GM12801 (cell line): ENCODE measurements around the gene PSAPL1.

Source experiments
- TF ChIP-seq, protein P1 (sequence below): IDR thresholded peaks from one replicate; pipeline ENCODE4 v1.5.1; 2011; ENCODE audit warnings: control low read depth; ENCODE audit not compliant: insufficient read length; ENCODE audit errors: extremely low read depth

PSAPL1 gene

DNA sequence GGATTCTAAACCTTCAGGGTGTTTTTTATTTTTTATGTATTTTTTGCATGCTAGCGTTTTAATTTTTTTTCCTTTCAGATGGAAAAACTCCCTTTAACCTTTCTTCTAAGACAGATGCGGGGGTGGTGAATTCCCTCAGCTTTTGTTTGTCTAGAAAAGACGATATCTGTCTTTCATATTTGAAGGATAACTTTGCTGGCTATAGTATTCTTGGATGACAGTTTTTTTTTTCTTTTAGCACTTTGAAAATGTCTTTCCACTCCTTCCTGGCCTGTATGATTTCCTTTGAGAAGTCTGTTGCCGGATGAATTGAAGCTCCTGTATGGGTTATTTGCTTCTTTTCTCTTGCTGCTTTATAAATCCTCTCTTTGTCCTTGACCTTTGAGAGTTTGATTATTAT lies 26.6 kb downstream of the PSAPL1 start:
- TF ChIP-seq, protein P1, sequence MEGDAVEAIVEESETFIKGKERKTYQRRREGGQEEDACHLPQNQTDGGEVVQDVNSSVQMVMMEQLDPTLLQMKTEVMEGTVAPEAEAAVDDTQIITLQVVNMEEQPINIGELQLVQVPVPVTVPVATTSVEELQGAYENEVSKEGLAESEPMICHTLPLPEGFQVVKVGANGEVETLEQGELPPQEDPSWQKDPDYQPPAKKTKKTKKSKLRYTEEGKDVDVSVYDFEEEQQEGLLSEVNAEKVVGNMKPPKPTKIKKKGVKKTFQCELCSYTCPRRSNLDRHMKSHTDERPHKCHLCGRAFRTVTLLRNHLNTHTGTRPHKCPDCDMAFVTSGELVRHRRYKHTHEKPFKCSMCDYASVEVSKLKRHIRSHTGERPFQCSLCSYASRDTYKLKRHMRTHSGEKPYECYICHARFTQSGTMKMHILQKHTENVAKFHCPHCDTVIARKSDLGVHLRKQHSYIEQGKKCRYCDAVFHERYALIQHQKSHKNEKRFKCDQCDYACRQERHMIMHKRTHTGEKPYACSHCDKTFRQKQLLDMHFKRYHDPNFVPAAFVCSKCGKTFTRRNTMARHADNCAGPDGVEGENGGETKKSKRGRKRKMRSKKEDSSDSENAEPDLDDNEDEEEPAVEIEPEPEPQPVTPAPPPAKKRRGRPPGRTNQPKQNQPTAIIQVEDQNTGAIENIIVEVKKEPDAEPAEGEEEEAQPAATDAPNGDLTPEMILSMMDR = no peak

DNA sequence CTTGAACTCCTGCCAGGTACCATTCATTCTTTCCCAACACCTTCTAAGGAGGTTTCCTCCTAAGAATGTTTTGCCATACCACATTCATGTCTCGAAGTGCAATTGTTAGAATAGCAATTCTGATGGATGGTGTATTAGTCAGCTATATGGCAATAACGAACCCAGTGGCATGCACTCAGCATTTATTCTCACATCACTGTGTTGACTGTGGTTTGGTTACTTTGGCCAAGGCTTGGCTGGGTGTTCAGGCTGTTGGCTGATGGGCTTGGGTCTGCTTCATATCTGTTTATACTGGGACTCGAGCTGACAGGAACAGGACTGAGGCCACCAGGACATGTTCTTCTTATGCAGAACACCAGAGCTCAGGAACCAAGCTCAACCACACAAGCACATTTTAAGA lies 31.7 kb downstream of the PSAPL1 start:
- TF ChIP-seq, protein P1 = no peak

DNA sequence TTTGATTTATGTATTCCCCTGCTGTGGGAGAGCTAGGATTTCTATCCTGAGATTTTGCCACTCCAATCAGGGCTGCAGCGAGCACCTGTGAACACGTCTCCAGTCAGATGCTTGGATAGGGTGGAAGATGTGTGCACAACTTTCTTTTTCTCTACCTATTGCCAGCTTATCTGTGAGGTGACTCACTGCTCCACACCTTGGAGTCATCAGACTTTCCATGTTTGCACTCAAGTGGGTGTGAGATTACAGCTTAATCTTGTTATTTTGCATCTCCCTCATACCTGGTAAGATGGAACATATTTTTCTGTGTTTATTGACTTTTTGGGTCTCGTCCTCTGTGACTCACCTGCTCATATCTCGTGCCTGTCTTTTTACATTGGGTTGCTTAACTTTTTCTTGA lies 32.2 kb downstream of the PSAPL1 start:
- TF ChIP-seq, protein P1 = no peak

DNA sequence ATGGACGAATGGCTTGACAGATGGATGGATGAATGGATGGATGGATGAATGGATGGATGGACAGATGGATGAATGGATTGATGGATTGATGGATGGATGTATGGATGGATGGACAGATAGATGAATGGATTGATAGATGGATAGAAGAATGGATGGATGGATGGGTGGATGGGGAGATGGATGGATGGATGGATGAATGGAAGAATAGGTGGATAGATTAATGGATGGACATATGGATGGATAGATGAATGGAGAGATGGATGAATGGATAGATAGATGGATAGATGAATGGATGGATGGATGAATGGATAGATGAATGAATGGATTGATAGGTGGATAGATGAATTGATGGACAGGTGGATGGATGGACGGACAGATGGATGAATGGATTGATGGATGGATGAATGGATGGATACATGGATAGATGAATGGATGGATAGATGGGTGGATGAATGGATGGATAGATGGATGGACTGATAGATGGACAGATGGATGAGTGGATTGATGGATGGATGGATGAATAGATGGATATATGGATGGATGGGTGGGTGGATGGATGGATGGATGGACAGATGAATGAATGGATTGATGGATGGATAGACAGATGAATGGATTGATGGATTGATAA lies 33.9 kb downstream of the PSAPL1 start:
- TF ChIP-seq, protein P1 = no peak

DNA sequence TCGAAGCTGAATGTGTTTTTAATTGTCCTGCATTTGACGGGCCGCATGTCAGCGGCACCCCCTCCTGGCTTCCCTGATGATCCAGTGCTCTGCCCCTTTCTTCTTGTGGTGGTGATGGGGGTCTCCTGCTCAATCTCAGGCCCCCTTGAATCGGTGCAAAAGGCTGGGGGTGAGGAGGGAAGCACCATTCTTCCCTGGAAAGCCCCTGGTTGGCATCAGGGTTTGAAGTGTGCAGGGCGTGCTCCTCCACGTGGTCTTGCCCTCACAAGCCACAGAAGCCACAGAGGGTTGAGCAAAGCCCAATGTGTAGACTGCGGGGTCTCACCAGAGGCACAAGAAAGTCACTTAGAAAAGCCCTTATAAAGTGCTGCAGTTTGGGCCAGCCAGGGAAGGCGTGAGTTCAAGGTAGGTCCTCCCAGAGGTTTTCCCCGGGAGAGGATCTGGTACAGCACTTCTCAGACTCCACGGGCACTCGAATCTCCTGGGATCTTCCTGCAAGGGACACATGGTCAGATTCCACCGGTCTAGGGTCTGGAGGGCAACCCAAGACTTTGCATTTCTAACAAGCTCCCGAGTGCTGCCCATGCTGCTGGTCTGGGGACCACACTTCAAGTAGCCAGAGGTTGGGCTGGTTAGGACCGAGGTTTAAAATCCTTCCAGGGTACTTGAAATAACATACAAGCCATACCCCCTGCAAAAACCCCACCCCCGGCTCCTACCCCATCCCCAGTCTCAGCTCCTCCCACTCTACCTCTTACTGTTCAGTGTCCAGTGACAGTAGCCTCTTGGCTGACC lies 35.1 kb downstream of the PSAPL1 start:
- TF ChIP-seq, protein P1 = no peak

DNA sequence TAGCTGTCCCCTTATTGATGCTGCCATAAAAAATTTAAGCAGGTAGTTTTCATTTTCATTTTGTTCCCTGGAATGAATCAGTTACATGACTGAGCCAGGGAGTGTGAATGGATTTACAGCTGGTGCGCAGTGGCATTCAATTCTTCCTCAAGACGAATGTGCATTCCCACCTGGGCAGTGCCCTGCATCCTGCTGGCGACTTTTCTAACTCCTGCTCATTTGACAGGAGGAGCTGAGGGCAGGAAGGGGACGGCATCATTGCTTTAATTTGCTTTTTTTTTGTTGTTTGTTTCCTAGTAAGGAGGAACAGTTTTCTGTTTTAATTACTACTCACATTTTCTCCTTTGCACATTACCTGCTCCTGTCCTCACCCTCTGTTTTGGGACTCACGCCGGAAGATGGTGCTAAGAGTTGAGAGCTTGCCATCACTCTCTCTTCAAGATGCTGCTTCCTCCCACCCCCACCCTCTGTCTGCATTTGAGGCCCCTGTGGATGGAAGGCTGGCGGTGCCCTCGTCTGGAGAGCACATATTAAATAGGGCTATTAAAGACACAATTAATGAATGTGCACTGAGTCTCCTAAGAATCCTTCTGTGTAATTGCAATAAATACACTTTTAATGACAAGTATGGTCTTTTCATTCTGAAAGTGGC lies 35.8 kb downstream of the PSAPL1 start:
- TF ChIP-seq, protein P1 = no peak

DNA sequence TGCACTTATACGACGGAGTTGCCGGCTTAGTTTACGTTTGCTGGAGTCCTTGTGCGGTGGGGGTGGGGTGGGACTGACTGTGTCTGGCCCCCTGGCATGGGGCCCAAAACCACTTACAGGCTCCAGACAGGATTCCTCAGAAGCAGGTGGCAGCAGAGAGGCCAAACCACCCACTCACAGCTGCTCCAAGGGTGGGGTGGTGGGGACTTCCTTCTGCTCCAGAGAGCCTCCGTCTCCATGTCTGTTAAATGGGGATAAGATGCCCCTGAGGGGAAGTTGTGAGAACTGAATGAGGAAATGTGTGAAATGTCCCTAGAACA lies 36.7 kb downstream of the PSAPL1 start:
- TF ChIP-seq, protein P1 = no peak
